Colonic mucosa (tissue), 4 donors: ENCODE data around the gene KREMEN2. TPM values are rescaled to one million over a fixed set of nuclear protein-coding genes. Genes with fewer than 3 reads are reported as not detected.
A peak's percentile ranks its signal among the peaks of the same experiment; 100 is the strongest.

ENCODE experiments used
- DNase-seq: peaks from one replicate; pipeline ENCODE4 v3.0.0-alpha.2; 2020
- H3K27ac ChIP-seq: fragments of 200-600 bp; one replicate; pipeline ENCODE4 v1.8.0; 2021
- H3K27me3 ChIP-seq: fragments of 200-600 bp; one replicate; pipeline ENCODE4 v1.8.0; 2021
- H3K36me3 ChIP-seq: fragments of 200-600 bp; one replicate; pipeline ENCODE4 v1.8.0; 2021
- H3K4me1 ChIP-seq: fragments of 200-600 bp; one replicate; pipeline ENCODE4 v1.8.0; 2021; ENCODE audit warnings: mild to moderate bottlenecking
- H3K4me3 ChIP-seq: fragments of 200-600 bp; one replicate; pipeline ENCODE4 v1.8.0; 2021
- H3K9ac ChIP-seq, 2 donors: one replicate each; pipeline ENCODE4 v1.7.0; 2013; ENCODE audit warnings: control low read depth in 2 of 2, low read depth in 2 of 2, low read length in 2 of 2
- H3K9me3 ChIP-seq: fragments of 200-600 bp; one replicate; pipeline ENCODE4 v1.8.0; 2021
- CTCF ChIP-seq: fragments of 200-600 bp; IDR thresholded peaks from one replicate; pipeline ENCODE4 v1.8.0; 2022; ENCODE audit warnings: antibody characterized with exemption, mild to moderate bottlenecking
- intact Hi-C: fragments of 100-400 bp; cut with DNase I; formaldehyde crosslinking; loops from one replicate; pipeline ENCODE4 v1.14.1; 2022
- total RNA-seq, 2 donors: library from RNA; stranded (reverse); fragmentation: NEBNext Ultra II Directional in 1 of 2; extraction: Animal tissue kit (Norgen Biotek cat#: 25700) in 1 of 2; gene quantifications; one replicate each; pipeline ENCODE4 v1.2.1, GENCODE V29; 2021
- donor health status: healthy.
- donor health status: DM: no; HTN: no; CAD: no.
- donor health status: DM: no; HTN: no; CAD: no.

Gene KREMEN2
- total RNA-seq, 2 donors from 2014 or later: 1.4 to 1.5 TPM

- Histone ChIP-seq H3K9me3 (no peaks in the 10 kb centered on the region), H3K4me1 (peaks cover 17% of the 10 kb centered on the region), H3K27ac (peak overlapping the region; percentile 86), H3K4me3 (no peak overlapping the region), H3K27me3 (peaks cover 5% of the 10 kb centered on the region), H3K9ac (peak overlapping the region in 1 of 2 donors; percentile 40), H3K36me3 (no peaks in the 10 kb centered on the region)
- DNase-seq: no peak
- intact Hi-C loops: no loop called here
- no peak for TF ChIP-seq CTCF
Observed at GRCh38 chr16:3008690-3009037, 44.6 kb downstream of the KREMEN2 start.

GRCh38 chr16:3009568-3010390, 45.7 kb downstream of the KREMEN2 start:
- Histone ChIP-seq H3K36me3 (no peaks in the 10 kb centered on the region), H3K27me3 (peaks cover 5% of the 10 kb centered on the region), H3K9ac (peak overlapping the region in 1 of 2 donors; percentile 58), H3K27ac (no peak overlapping the region), H3K4me3 (no peak overlapping the region), H3K9me3 (no peaks in the 10 kb centered on the region), H3K4me1 (peaks cover 17% of the 10 kb centered on the region)
- TF ChIP-seq CTCF: no peak
- no peak for DNase-seq
- intact Hi-C loops: no loop called here

GRCh38 chr16:3010510-3010909, 46.4 kb downstream of the KREMEN2 start:
- intact Hi-C loops: no loop called here
- no peaks in the 10 kb centered on the region for H3K36me3 ChIP-seq
- H3K9me3 ChIP-seq: no peaks in the 10 kb centered on the region
- H3K9ac ChIP-seq: no peak overlapping the region
- peaks cover 17% of the 10 kb centered on the region for H3K4me1 ChIP-seq
- H3K27ac ChIP-seq: no peak overlapping the region
- H3K4me3 ChIP-seq: no peak overlapping the region
- H3K27me3 ChIP-seq: peaks cover 5% of the 10 kb centered on the region
- DNase-seq: no peak
- TF ChIP-seq CTCF: no peak

GRCh38 chr16:3012246-3012645, 48.2 kb downstream of the KREMEN2 start:
- Histone ChIP-seq H3K4me1 (peaks cover 16% of the 10 kb centered on the region), H3K9me3 (no peaks in the 10 kb centered on the region), H3K27ac (no peak overlapping the region), H3K36me3 (no peaks in the 10 kb centered on the region), H3K9ac (peak overlapping the region in 1 of 2 donors; percentile 34), H3K27me3 (peaks cover 5% of the 10 kb centered on the region), H3K4me3 (no peak overlapping the region)
- DNase-seq: no peak
- no peak for TF ChIP-seq CTCF
- intact Hi-C loops: no loop called here

- intact Hi-C loops: no loop called here
- Histone ChIP-seq H3K9ac (peak within 1 kb of the TSS in 1 of 2 donors; percentile 34), H3K36me3 (no peaks in the 10 kb centered on the region), H3K27ac (no peak within 1 kb of the TSS), H3K27me3 (peaks cover 5% of the 10 kb centered on the region), H3K4me3 (no peak within 1 kb of the TSS), H3K9me3 (no peaks in the 10 kb centered on the region), H3K4me1 (peaks cover 10% of the 10 kb centered on the region)
- peak; percentile 72 for DNase-seq
- no peak for TF ChIP-seq CTCF
Observed at GRCh38 chr16:3012828-3013420, 48.8 kb downstream of the KREMEN2 start, which contains the start of gene CLDN9. Gene CLDN9 (plus strand): TSS chr16:3012923. CDS start chr16:3013363, 440 bp downstream.
